A549 treated with GW870086 at 1 μM for 4 hours (cell line): ENCODE results near the gene CPT1C. TPM values are rescaled to one million over a fixed set of nuclear protein-coding genes. Genes with fewer than 3 reads are reported as not detected.

Experiments used
- total RNA-seq: library from RNA; stranded (reverse); fragments of 200-300 nt; extraction: Qiagen RNA extraction; gene quantifications from 5 replicates; pipeline ENCODE4 v1.2.3, GENCODE V29; 2022; ENCODE audit warnings: low read depth

The CPT1C gene
- total RNA-seq, result 10.9 to 14.2 TPM (median 13.2 TPM) in 5 replicates

GRCh38 chr19:49690656-49691242 lies at the start of gene CPT1C:
CPT1C (plus strand) TSS chr19:49691116; CDS start chr19:49692253, 1,137 bp downstream.

GRCh38 chr19:49641688-49642491 lies 49.0 kb upstream of the CPT1C start, which contains the start of gene SCAF1:
SCAF1 (plus strand) TSS chr19:49642209; CDS start chr19:49645027, 2,818 bp downstream.

GRCh38 chr19:49665351-49666119 lies 25.4 kb upstream of the CPT1C start, which contains the start of the genes BCL2L12 and IRF3:
BCL2L12 (plus strand) TSS chr19:49665933; CDS start chr19:49666693, 760 bp downstream.
IRF3 (minus strand) TSS chr19:49665857; CDS start chr19:49664838, 1,019 bp downstream.

GRCh38 chr19:49677231-49677900 lies 13.6 kb upstream of the CPT1C start, which contains the start of gene PRMT1:
PRMT1 (plus strand) TSS chr19:49677271; CDS start chr19:49677281, 10 bp downstream.

GRCh38 chr19:49689133-49690078 lies 1.5 kb upstream of the CPT1C start, which contains the start of gene ADM5:
ADM5 (plus strand) TSS chr19:49689594; CDS start chr19:49689838, 244 bp downstream.

GRCh38 chr19:49763230-49763629 lies 72.3 kb downstream of the CPT1C start, which contains the start of gene TSKS:
TSKS (minus strand) TSS chr19:49763306; CDS start chr19:49763247, 59 bp downstream.

Other genes starting within 250 kb of the CPT1C start
- gene SLC17A7, start 249.6 kb upstream of the CPT1C start, total RNA-seq, result 0.51 to 0.57 TPM (median 0.53 TPM) in 5 replicates
- 89.3 to 95.7 TPM (median 93.6 TPM) in 5 replicates for gene PIH1D1, start 239.3 kb upstream of the CPT1C start, total RNA-seq
- gene ALDH16A1, start 237.9 kb upstream of the CPT1C start, total RNA-seq, result 19.5 to 25.6 TPM (median 23.9 TPM) in 5 replicates
- gene FLT3LG, start 216.9 kb upstream of the CPT1C start, total RNA-seq, result 0.69 to 1.8 TPM (median 1.4 TPM) in 5 replicates
- 3,723 to 4,607 TPM (median 4,089 TPM) in 5 replicates for gene RPL13A, start 203.5 kb upstream of the CPT1C start, total RNA-seq
- 3,748 to 4,968 TPM (median 3,902 TPM) in 5 replicates for gene RPS11, start 194.7 kb upstream of the CPT1C start, total RNA-seq
- gene FCGRT, start 178.5 kb upstream of the CPT1C start, total RNA-seq, result 21.0 to 33.8 TPM (median 29.8 TPM) in 5 replicates
- gene RCN3, start 163.1 kb upstream of the CPT1C start, total RNA-seq, result 1.2 to 2.3 TPM (median 2.1 TPM) in 5 replicates
- 91.1 to 111 TPM (median 104 TPM) in 5 replicates for gene NOSIP, start 110.6 kb upstream of the CPT1C start, total RNA-seq
- gene PRRG2, start 109.8 kb upstream of the CPT1C start, total RNA-seq, result 0.45 to 0.95 TPM (median 0.87 TPM) in 5 replicates
- 28.9 to 36.4 TPM (median 34.4 TPM) in 5 replicates for gene PRR12, start 99.9 kb upstream of the CPT1C start, total RNA-seq
- gene RRAS, start 51.0 kb upstream of the CPT1C start, total RNA-seq, result 112 to 160 TPM (median 157 TPM) in 5 replicates
- 47.8 to 68.4 TPM (median 63.0 TPM) in 5 replicates for gene SCAF1, start 48.9 kb upstream of the CPT1C start, total RNA-seq
- gene IRF3, start 25.3 kb upstream of the CPT1C start, total RNA-seq, result 85.2 to 107 TPM (median 102 TPM) in 5 replicates
- 55.5 to 73.8 TPM (median 71.1 TPM) in 5 replicates for gene BCL2L12, start 25.2 kb upstream of the CPT1C start, total RNA-seq
- 397 to 431 TPM (median 408 TPM) in 5 replicates for gene PRMT1, start 13.8 kb upstream of the CPT1C start, total RNA-seq
- gene ADM5, start 1.5 kb upstream of the CPT1C start, total RNA-seq, result 3.7 to 6.1 TPM (median 5.6 TPM) in 5 replicates
- not detected in 5 replicates for gene TSKS, start 72.2 kb downstream of the CPT1C start, total RNA-seq
- gene AP2A1, start 75.9 kb downstream of the CPT1C start, total RNA-seq, result 43.4 to 57.5 TPM (median 54.4 TPM) in 5 replicates
- gene FUZ, start 122.2 kb downstream of the CPT1C start, total RNA-seq, result 11.6 to 16.0 TPM (median 15.7 TPM) in 5 replicates
- 47.0 to 71.0 TPM (median 64.1 TPM) in 5 replicates for gene MED25, start 127.2 kb downstream of the CPT1C start, total RNA-seq
- gene PTOV1, start 160.0 kb downstream of the CPT1C start, total RNA-seq, result 116 to 154 TPM (median 143 TPM) in 5 replicates
- gene PNKP, start 176.5 kb downstream of the CPT1C start, total RNA-seq, result 42.7 to 54.0 TPM (median 49.8 TPM) in 5 replicates
- 69.2 to 117 TPM (median 106 TPM) in 5 replicates for gene AKT1S1, start 186.2 kb downstream of the CPT1C start, total RNA-seq
- 18.5 to 21.8 TPM (median 20.4 TPM) in 5 replicates for gene TBC1D17, start 186.6 kb downstream of the CPT1C start, total RNA-seq
- 0.51 to 1.4 TPM (median 0.71 TPM) in 5 replicates for gene IL4I1, start 205.8 kb downstream of the CPT1C start, total RNA-seq
- 46.1 to 54.7 TPM (median 49.5 TPM) in 5 replicates for gene ATF5, start 238.1 kb downstream of the CPT1C start, total RNA-seq
- 68.6 to 89.8 TPM (median 87.0 TPM) in 5 replicates for gene NUP62, start 238.4 kb downstream of the CPT1C start, total RNA-seq